B cell (primary cell): ENCODE results near the gene DOK7. TPM values are rescaled to one million over a fixed set of nuclear protein-coding genes. Genes with fewer than 3 reads are reported as not detected.

Source experiments
- ATAC-seq: fragments of 200-7000 bp; cut with Tn5 transposase; one replicate; pipeline ENCODE4 v1.10.0; 2021; ENCODE audit warnings: low read depth, mild to moderate bottlenecking, moderate number of reproducible peaks, moderate library complexity
- CTCF ChIA-PET: fragments of 350-600 bp; sonication (Branson Sonifier 250); formaldehyde crosslinking; loops from one replicate; lab custom pipeline; 2021; ENCODE audit warnings: antibody characterized with exemption, inconsistent platforms; lab: Charles Lee
- POLR2A ChIA-PET: fragments of 350-600 bp; sonication (Branson Sonifier 250); formaldehyde crosslinking; loops from one replicate; lab custom pipeline; 2021; ENCODE audit warnings: antibody characterized with exemption; lab: Charles Lee
- DNase-seq: peaks from one replicate; pipeline ENCODE4 v3.0.0; 2013
- H2AFZ ChIP-seq: 2 replicates; pipeline ENCODE4 v1.6.1; 2012; ENCODE audit warnings: mild to moderate bottlenecking, low read depth, low read length; ENCODE audit not compliant: insufficient read depth, poor library complexity, severe bottlenecking
- H3K27ac ChIP-seq, 2 donors: 1 replicate in 1 of 2; 2 replicates in 1 of 2; pipeline ENCODE4 v1.5.1; 2012 to 2013; ENCODE audit warnings: low read length in 2 of 2, mild to moderate bottlenecking in 2 of 2, moderate library complexity in 1 of 2
- H3K27me3 ChIP-seq, 4 experiments: fragments of 200-600 bp in 1 of 4; sonication (generic) in 1 of 4; replicated peaks in 1 of 4; 1 replicate in 2 of 4; 2 replicates in 2 of 4; pipeline versions ENCODE4 v1.6.1 to v1.7.0; 2013 to 2016; ENCODE audit warnings: low read length in 3 of 4, mild to moderate bottlenecking in 2 of 4, mixed read lengths in 1 of 4, moderate library complexity in 1 of 4; ENCODE audit not compliant: insufficient read depth in 4 of 4, control insufficient read depth in 3 of 4; ENCODE audit errors: control extremely low read depth in 1 of 4
- H3K36me3 ChIP-seq, 2 experiments: replicated peaks in 1 of 2; 1 replicate in 1 of 2; 2 replicates in 1 of 2; pipeline versions ENCODE4 v1.6.1 to v1.7.1; 2013; ENCODE audit warnings: low read length in 1 of 2; ENCODE audit not compliant: insufficient read depth in 2 of 2, control insufficient read depth in 1 of 2; ENCODE audit errors: control extremely low read depth in 1 of 2, extremely low read depth in 1 of 2
- H3K4me1 ChIP-seq, 2 donors: fragments of 200-600 bp in 1 of 2; sonication (generic) in 1 of 2; 1 replicate in 1 of 2; 2 replicates in 1 of 2; pipeline versions ENCODE4 v1.5.1 to v1.6.1; 2013 to 2017; ENCODE audit warnings: low read length in 2 of 2; ENCODE audit not compliant: control insufficient read depth in 2 of 2, insufficient read depth in 2 of 2
- H3K4me2 ChIP-seq: replicated peaks from 2 replicates; pipeline ENCODE3; 2012; ENCODE audit warnings: mild to moderate bottlenecking, low read depth, low read length; ENCODE audit not compliant: poor library complexity, severe bottlenecking
- H3K4me3 ChIP-seq, 5 experiments: fragments of 200-600 bp in 1 of 5; sonication (generic) in 1 of 5; 1 replicate in 3 of 5; 2 replicates in 2 of 5; pipeline versions ENCODE4 v1.5.1 to v1.7.0; 2011 to 2016; ENCODE audit warnings: low read length in 4 of 5, mild to moderate bottlenecking in 4 of 5, low read depth in 2 of 5, control low read depth in 1 of 5, moderate library complexity in 1 of 5; ENCODE audit not compliant: insufficient read depth in 1 of 5; ENCODE audit errors: control extremely low read depth in 1 of 5, extremely low read depth in 1 of 5
- H3K79me2 ChIP-seq: fragments of 200-600 bp; sonication (generic); one replicate; pipeline ENCODE4 v1.6.0; 2016; ENCODE audit warnings: low read length; ENCODE audit not compliant: control insufficient read depth, insufficient read depth
- H3K9ac ChIP-seq: fragments of 200-600 bp; sonication (generic); 2 replicates; pipeline ENCODE4 v1.6.1; 2017; ENCODE audit warnings: mild to moderate bottlenecking, low read length, moderate library complexity
- H3K9me3 ChIP-seq, 3 donors: one replicate each; pipeline versions ENCODE4 v1.6.1 to v1.7.1; 2013; ENCODE audit warnings: low read length in 2 of 3; ENCODE audit not compliant: control insufficient read depth in 2 of 3, insufficient read depth in 1 of 3; ENCODE audit errors: control extremely low read depth in 1 of 3
- H4K20me1 ChIP-seq: 2 replicates; pipeline ENCODE4 v1.6.0; 2012; ENCODE audit warnings: mild to moderate bottlenecking, low read length; ENCODE audit not compliant: insufficient read depth, control insufficient read depth, poor library complexity, severe bottlenecking
- H3K27ac Mint-ChIP-seq: one replicate; pipeline ENCODE4 v1.8.0; 2021; ENCODE audit warnings: mixed read lengths
- H3K27me3 Mint-ChIP-seq: one replicate; pipeline ENCODE4 v1.8.0; 2021; ENCODE audit warnings: mixed read lengths
- H3K4me1 Mint-ChIP-seq: one replicate; pipeline ENCODE4 v1.8.0; 2021; ENCODE audit warnings: mixed read lengths
- H3K4me3 Mint-ChIP-seq: one replicate; pipeline ENCODE4 v1.8.0; 2021; ENCODE audit warnings: mixed read lengths
- H3K9me3 Mint-ChIP-seq: one replicate; pipeline ENCODE4 v1.8.0; 2022; ENCODE audit warnings: mixed read lengths; ENCODE audit not compliant: insufficient read depth
- CTCF ChIP-seq: fragments of 200-600 bp; IDR thresholded peaks from one replicate; pipeline ENCODE4 v1.8.0; 2022; ENCODE audit warnings: antibody characterized with exemption, mild to moderate bottlenecking
- EZH2 ChIP-seq: IDR thresholded peaks from 2 replicates; pipeline ENCODE4 v1.6.1; 2012; ENCODE audit warnings: borderline replicate concordance, low read depth, mild to moderate bottlenecking, moderate library complexity, low read length; ENCODE audit not compliant: insufficient read depth, poor library complexity, severe bottlenecking
- WGBS: methylation state at CpG from one replicate; pipeline ENCODE4 v1.1.5; 2013; ENCODE audit warnings: missing lambda C conversion rate; ENCODE audit not compliant: insufficient coverage; 5-methylcytosine and 5-hydroxymethylcytosine counted together
- intact Hi-C: fragments of 100-400 bp; cut with micrococcal nuclease; formaldehyde crosslinking; loops from one replicate; pipeline ENCODE4 v1.10.0; 2022
- polyA plus RNA-seq: library from polyadenylated mRNA; depleted of rRNA; stranded (reverse); fragments of >200 nt; gene quantifications from 2 replicates; pipeline ENCODE4 v1.2.3, GENCODE V29; 2012
- total RNA-seq, 2 donors: library from RNA; stranded (reverse); fragments of 120-200 nt in 1 of 2; gene quantifications; 1 replicate in 1 of 2; 2 replicates in 1 of 2; pipeline versions ENCODE4 v1.2.3 to v1.2.4, GENCODE V29; 2013 to 2022

DOK7 gene
- total and polyA plus RNA-seq, 2 donors (not counting 1 experiment from before 2014, with no cell fraction given): 24.1 to 24.8 TPM

- intact Hi-C loops: no loop called here
- no peak overlapping the region for H3K27ac ChIP-seq
Measured at GRCh38 chr4:3466691-3467600, 3.8 kb downstream of the DOK7 start.

More at GRCh38 chr4:3466691-3467600, 3.8 kb downstream of the DOK7 start:
- Histone ChIP-seq H3K9me3 (peaks cover 0 to 17% (median 0%) of the 10 kb centered on the region in 3 donors), H3K4me3 (no peak overlapping the region), H3K27me3 (peaks cover 0 to 34% (median 8%) of the 10 kb centered on the region in 4 experiments), H3K4me1 (peaks cover 0 to 12% of the 10 kb centered on the region in 2 donors), H3K36me3 (no peaks in the 10 kb centered on the region), H4K20me1 (no peaks in the 10 kb centered on the region), H3K79me2 (no peaks in the 10 kb centered on the region), H3K4me2 (no peak overlapping the region), H2AFZ (no peak overlapping the region), H3K9ac (no peak overlapping the region)
- Mint-ChIP-seq H3K4me3 (no peak overlapping the region), H3K27ac (no peak overlapping the region), H3K9me3 (no peaks in the 10 kb centered on the region), H3K4me1 (no peaks in the 10 kb centered on the region), H3K27me3 (peaks cover 18% of the 10 kb centered on the region)
- DNase-seq: no peak
- TF ChIP-seq CTCF (no peak), EZH2 (no peak)
- ChIA-PET POLR2A (no interaction called here), CTCF (interaction anchor here (1.1 kb wide), 1 partner anchor 14 kb away, joined by 5 read pairs; no protein-coding TSS in a partner anchor)
- 90% methylated on average over 30 of the region's 40 CpGs for WGBS
- no peak for ATAC-seq
